Measurements from ENCODE around the gene SOX21.

Gene SOX21

GRCh38 chr13:94666065-94666464 lies 46.3 kb downstream of the SOX21 start:
- DNase-seq (ENCODE audit: low read depth) = peak; percentile 47
- no peak overlapping the region for H3K4me3 ChIP-seq (ENCODE audit: low read length)
- no peak for TF ChIP-seq CTCF (IDR thresholded peaks at IDR 0.05; ENCODE audit: insufficient read depth, low read depth, low read length, missing control alignments)

DNA sequence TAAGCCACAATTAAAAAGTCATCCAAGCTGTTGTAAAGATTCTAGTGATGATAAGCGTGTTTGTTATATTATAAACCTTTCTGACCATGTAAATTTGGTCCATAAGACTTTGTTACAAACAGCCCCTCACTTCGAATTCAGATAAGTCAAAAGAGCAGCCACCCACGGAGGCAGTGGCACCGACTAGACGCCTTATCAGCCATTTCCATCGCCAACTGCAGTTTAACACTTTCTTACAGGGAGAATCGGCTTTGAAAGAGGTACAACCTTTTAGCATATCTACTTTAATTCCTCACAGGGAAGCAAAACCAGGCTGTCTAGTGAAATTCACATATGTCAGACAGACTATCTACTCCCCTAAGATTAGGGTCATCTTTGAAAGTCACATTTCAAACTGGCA lies 47.5 kb downstream of the SOX21 start:
- DNase-seq (ENCODE audit: low read depth) = no peak
- no peak for TF ChIP-seq CTCF (IDR thresholded peaks at IDR 0.05; ENCODE audit: insufficient read depth, low read depth, low read length, missing control alignments)
- no peak overlapping the region for H3K4me3 ChIP-seq (ENCODE audit: low read length)

DNA sequence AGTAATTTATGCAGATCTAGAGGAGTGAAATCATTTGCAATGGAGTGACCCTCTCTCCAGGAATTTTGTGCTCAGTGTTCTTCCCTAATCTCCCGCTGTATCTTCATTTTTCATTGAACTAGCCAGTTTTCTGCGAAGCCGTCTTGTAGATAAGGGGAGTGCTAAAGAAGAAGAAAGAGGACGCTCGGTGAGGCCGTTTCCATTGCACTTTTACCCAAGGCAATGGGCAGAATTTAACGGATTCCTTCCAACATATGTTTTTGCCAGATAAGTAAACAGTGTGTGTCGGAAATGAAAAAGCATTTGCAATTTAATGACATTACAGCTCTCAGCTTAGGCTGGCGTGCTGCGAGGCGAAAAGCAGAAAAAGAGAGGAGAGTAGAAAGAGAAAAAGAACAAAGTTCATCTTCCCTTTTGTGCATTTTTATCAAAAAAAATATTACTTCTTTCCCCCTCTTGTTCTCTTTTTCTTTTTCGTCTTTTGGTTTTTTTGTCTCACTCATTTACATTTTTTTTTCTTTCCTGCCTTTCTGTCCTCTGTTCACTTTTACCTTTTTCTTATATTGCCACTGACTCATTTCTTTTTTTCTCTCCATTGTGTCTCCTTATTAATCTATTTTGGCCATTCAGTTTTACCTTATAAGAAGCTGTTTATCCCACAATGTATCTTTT lies 49.9 kb downstream of the SOX21 start:
- TF ChIP-seq CTCF (IDR thresholded peaks at IDR 0.05; ENCODE audit: insufficient read depth, low read depth, low read length, missing control alignments) = no peak
- no peak overlapping the region for H3K4me3 ChIP-seq (ENCODE audit: low read length)
- DNase-seq (ENCODE audit: low read depth) = no peak

DNA sequence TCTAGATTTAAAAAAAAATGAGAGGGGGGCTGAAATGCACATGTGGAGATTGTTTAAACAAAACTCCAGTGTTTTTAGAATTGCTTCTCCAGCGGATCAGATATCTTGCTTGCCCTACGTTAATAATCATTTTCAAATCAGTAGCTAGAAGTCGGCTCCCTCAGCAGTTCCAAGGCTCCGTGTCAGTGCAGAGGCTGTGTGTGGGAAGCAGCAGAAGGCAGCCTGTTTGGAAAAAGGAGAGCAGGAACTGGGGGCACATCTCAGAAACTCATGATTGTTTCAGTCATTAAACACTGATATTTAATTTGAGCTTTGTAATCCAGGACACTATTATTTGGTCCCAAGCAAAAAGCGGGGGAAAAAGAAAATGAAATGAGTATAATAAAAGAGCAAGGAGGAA lies 50.9 kb downstream of the SOX21 start:
- DNase-seq (ENCODE audit: low read depth) = no peak
- no peak for TF ChIP-seq CTCF (IDR thresholded peaks at IDR 0.05; ENCODE audit: insufficient read depth, low read depth, low read length, missing control alignments)
- H3K4me3 ChIP-seq (ENCODE audit: low read length) = no peak overlapping the region

DNA sequence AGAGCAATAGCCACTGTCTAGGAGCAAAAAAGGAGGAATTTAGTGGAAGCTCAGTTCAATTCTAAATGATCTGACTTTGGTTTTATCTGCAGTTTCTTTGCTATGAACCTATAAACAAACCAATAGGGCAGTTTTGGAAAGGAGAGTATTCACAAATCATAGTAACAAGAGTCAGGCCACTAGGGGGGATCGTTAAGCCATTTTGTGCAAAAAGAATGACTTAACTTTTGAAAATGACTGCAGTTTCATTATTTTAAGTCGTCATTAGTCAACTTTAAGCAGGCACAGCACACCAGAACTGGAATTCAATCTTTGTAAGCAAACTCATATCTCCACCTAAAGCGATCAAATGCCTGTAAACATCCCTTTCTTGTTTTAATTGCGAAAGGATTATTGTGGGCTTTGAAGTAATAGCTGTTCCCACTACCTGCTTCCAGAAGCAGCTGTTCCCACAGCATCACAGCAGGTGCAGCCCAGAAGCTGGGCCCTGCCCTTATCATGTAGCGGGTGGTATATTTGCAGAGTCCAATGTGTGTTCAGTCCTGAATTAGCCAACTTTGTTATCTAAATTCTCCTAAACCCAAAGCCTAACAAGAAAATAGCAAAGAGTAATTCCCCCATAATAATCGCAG lies 51.5 kb downstream of the SOX21 start:
- DNase-seq (ENCODE audit: low read depth) = peak; percentile 22
- no peak for TF ChIP-seq CTCF (IDR thresholded peaks at IDR 0.05; ENCODE audit: insufficient read depth, low read depth, low read length, missing control alignments)
- H3K4me3 ChIP-seq (ENCODE audit: low read length) = no peak overlapping the region
